HG03025 (cell line): Measurements from ENCODE around the gene GUCY1B1.

Experiments used
- ATAC-seq: cut with Tn5 transposase; IDR thresholded peaks from one replicate; pipeline ENCODE4 v1.9.1; 2021; ENCODE audit warnings: mild to moderate bottlenecking, moderate library complexity; ENCODE audit not compliant: unreplicated experiment, low FRiP score

GUCY1B1 gene

DNA sequence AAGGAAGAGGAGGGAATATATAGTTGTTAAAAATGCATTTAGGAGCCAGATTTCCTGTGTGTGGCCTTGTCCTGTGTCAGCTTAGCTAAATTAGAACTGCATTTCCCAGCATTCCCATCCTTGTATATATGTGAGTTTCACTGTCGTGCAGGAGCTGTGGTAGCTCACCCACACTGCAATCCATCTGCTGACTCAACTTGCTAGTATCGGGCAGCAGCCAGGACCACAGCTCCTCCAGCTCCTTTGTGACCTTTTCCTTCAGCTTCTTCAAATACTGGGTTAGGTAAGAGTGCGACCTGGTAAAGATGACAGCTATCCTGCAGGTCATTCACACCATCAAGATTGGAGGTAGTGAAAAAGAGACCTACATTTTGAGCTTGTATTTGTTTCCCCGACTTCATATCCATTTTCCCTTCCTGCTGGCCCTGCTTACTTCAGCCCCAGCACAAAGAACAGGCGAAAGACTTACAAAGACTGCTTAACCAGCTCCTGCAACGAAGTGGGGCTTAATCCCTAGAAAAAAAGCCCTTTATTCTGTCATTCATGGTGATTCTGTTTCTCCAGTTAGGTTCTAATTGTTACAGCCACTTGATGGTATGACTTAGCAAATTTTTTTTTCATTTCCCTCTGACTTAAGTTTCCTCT, 95.9 kb downstream of the GUCY1B1 start:
- no peak for ATAC-seq

DNA sequence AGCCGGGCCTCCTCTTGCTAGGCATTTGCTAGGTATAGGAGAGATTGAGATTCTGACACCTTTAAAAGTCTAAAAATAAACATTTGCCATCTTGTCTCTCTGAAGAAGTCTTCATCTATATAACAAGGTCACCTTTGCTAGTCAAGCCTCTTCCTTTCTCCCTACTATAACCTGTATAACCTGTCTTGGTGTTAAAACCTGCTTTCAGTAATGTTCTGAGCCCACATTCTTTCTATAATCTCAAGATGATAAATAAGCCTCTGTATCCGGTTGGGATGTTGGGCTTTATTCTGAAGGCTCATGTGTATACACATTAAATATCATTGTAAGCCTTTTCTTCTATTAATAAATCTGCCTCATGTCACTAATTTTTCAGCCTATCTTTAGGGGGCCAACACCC, 97.1 kb downstream of the GUCY1B1 start:
- ATAC-seq, result no peak
